Umbilical cord (tissue), 1 donor: ENCODE measurements around the gene ASIC4. TPM values are rescaled to one million over a fixed set of nuclear protein-coding genes. Genes with fewer than 3 reads are reported as not detected.

Experiments used
- total RNA-seq: library from RNA; depleted of rRNA; stranded (reverse); fragments of >200 nt; gene quantifications from one replicate; pipeline ENCODE4 v1.2.3, GENCODE V29; 2014; ENCODE audit warnings: low replicate concordance; ENCODE audit not compliant: insufficient read depth

ASIC4 gene
- total RNA-seq, 1 donor from 2014 or later = 0.96 TPM

Other genes with a start within 250 kb of the ASIC4 start
- 45.0 TPM for gene DNAJB2, start 235.1 kb upstream of the ASIC4 start, total RNA-seq
- gene PTPRN, start 205.1 kb upstream of the ASIC4 start, total RNA-seq = 5.5 TPM
- not detected for gene RESP18, start 181.7 kb upstream of the ASIC4 start, total RNA-seq
- 26.0 TPM for gene DNPEP, start 126.6 kb upstream of the ASIC4 start, total RNA-seq
- 2,247 TPM for gene DES, start 96.1 kb upstream of the ASIC4 start, total RNA-seq
- 61.9 TPM for gene SPEG, start 79.6 kb upstream of the ASIC4 start, total RNA-seq
- 44.1 TPM for gene GMPPA, start 15.6 kb upstream of the ASIC4 start, total RNA-seq
- 132 TPM for gene CHPF, start 29.3 kb downstream of the ASIC4 start, total RNA-seq
- 2.2 TPM for gene TMEM198, start 29.5 kb downstream of the ASIC4 start, total RNA-seq
- 66.2 TPM for gene OBSL1, start 57.1 kb downstream of the ASIC4 start, total RNA-seq
- not detected for gene INHA, start 57.8 kb downstream of the ASIC4 start, total RNA-seq
- 3.6 TPM for gene STK11IP, start 83.4 kb downstream of the ASIC4 start, total RNA-seq
- gene SLC4A3, start 113.1 kb downstream of the ASIC4 start, total RNA-seq = 1.7 TPM